Breast epithelium (tissue), 4 donors: ENCODE measurements around the gene AHCYL1. TPM values are rescaled to one million over a fixed set of nuclear protein-coding genes. Genes with fewer than 3 reads are reported as not detected.

Experiments used
- DNase-seq, 2 donors: peaks; one replicate each; pipeline ENCODE4 v3.0.0-alpha.2; 2019; ENCODE audit warnings: low spot score in 2 of 2
- H3K27ac ChIP-seq, 2 donors: fragments of 200-600 bp; sonication (generic) in 1 of 2; one replicate each; pipeline ENCODE4 v1.5.1; 2016 to 2019; ENCODE audit warnings: mild to moderate bottlenecking in 1 of 2
- H3K27me3 ChIP-seq, 2 donors: fragments of 200-600 bp; sonication (generic) in 1 of 2; one replicate each; pipeline versions ENCODE4 v1.5.1 to v1.6.0; 2017 to 2019; ENCODE audit warnings: control low read depth in 1 of 2, mild to moderate bottlenecking in 1 of 2
- H3K36me3 ChIP-seq: fragments of 200-600 bp; one replicate; pipeline ENCODE4 v1.5.1; 2019
- H3K4me1 ChIP-seq, 2 donors: fragments of 200-600 bp; sonication (generic); one replicate each; pipeline ENCODE4 v1.5.1; 2016 to 2019; ENCODE audit warnings: control low read depth in 1 of 2
- H3K4me3 ChIP-seq, 3 donors: fragments of 200-600 bp; sonication (generic); 1 replicate in 2 of 3; 2 replicates in 1 of 3; pipeline ENCODE4 v1.5.1; 2016 to 2019; ENCODE audit warnings: mild to moderate bottlenecking in 3 of 3, moderate library complexity in 2 of 3
- H3K9me3 ChIP-seq, 2 donors: fragments of 200-600 bp; sonication (generic) in 1 of 2; one replicate each; pipeline ENCODE4 v1.5.1; 2016 to 2019; ENCODE audit warnings: control low read depth in 1 of 2
- POLR2A ChIP-seq: fragments of 450-650 bp; IDR thresholded peaks from one replicate; pipeline ENCODE4 v1.6.1; 2016; ENCODE audit warnings: antibody characterized with exemption, mild to moderate bottlenecking, moderate library complexity
- POLR2AphosphoS5 ChIP-seq, 3 donors: sonication (generic); formaldehyde crosslinking; IDR thresholded peaks; one replicate each; pipeline ENCODE4 v1.6.1; 2017; ENCODE audit warnings: antibody characterized with exemption in 3 of 3
- intact Hi-C: fragments of 100-400 bp; cut with DNase I; formaldehyde crosslinking; loops from one replicate; pipeline ENCODE4 v1.15.1; 2023; ENCODE audit warnings: low total_unique reads
- total RNA-seq, 3 donors: library from RNA; depleted of rRNA; stranded (reverse); fragments of >200 nt; gene quantifications; one replicate each; pipeline ENCODE4 v1.1.0, GENCODE V29; 2016
- TF ChIP-seq, protein P1 (sequence below), 3 donors: fragments of 450-650 bp; IDR thresholded peaks; one replicate each; pipeline ENCODE4 v1.5.1; 2016 to 2017; ENCODE audit warnings: antibody characterized with exemption in 3 of 3, mild to moderate bottlenecking in 3 of 3, moderate library complexity in 3 of 3

AHCYL1 gene
- total RNA-seq, 3 donors from 2014 or later = 67.7 to 75.1 (median 73.8) TPM

- Histone ChIP-seq H3K4me1 (peaks cover 0 to 15% of the 10 kb centered on the region in 2 donors), H3K9me3 (no peaks in the 10 kb centered on the region), H3K4me3 (no peak overlapping the region), H3K36me3 (peaks cover 11% of the 10 kb centered on the region), H3K27me3 (no peaks in the 10 kb centered on the region), H3K27ac (no peak overlapping the region)
- intact Hi-C loops = no loop called here
- no peak for TF ChIP-seq POLR2AphosphoS5 (IDR thresholded peaks at IDR 0.05)
- TF ChIP-seq, protein P1, sequence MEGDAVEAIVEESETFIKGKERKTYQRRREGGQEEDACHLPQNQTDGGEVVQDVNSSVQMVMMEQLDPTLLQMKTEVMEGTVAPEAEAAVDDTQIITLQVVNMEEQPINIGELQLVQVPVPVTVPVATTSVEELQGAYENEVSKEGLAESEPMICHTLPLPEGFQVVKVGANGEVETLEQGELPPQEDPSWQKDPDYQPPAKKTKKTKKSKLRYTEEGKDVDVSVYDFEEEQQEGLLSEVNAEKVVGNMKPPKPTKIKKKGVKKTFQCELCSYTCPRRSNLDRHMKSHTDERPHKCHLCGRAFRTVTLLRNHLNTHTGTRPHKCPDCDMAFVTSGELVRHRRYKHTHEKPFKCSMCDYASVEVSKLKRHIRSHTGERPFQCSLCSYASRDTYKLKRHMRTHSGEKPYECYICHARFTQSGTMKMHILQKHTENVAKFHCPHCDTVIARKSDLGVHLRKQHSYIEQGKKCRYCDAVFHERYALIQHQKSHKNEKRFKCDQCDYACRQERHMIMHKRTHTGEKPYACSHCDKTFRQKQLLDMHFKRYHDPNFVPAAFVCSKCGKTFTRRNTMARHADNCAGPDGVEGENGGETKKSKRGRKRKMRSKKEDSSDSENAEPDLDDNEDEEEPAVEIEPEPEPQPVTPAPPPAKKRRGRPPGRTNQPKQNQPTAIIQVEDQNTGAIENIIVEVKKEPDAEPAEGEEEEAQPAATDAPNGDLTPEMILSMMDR (IDR thresholded peaks at IDR 0.05) = no peak
- TF ChIP-seq POLR2A = no peak
- DNase-seq = no peak
Observed at GRCh38 chr1:110007046-110007830, 22.7 kb downstream of the AHCYL1 start.

DNA sequence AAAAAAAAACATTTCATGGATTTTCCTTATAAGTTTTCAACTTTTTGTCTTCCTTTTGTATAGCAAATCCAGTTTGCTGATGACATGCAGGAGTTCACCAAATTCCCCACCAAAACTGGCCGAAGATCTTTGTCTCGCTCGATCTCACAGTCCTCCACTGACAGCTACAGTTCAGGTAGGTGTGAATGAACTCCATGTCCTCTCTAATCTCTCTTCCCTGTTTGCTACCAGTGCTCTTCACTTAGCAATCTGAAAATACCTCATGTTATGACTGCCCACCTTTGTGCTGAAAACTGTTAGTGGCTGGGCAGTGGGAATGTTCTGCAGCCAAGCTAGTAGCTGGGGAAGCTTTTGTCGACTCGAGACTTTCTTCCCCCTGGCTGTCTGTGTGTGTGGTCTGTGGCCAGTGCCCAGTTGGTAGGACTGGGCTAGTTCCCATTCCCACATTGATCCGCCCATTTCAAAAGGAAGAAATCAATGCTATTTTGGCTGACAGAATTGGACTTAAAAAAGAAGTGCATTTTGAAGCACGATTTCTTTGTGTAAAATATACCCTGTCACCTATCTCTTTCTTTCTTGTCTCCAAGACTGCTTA lies 24.5 kb downstream of the AHCYL1 start:
- H3K4me3 ChIP-seq = no peak overlapping the region
- no peaks in the 10 kb centered on the region for H3K9me3 ChIP-seq
- no peaks in the 10 kb centered on the region for H3K27me3 ChIP-seq
- peaks cover 11% of the 10 kb centered on the region for H3K36me3 ChIP-seq
- no peak for TF ChIP-seq POLR2A
- no peak for TF ChIP-seq POLR2AphosphoS5 (IDR thresholded peaks at IDR 0.05)
- TF ChIP-seq, protein P1 (IDR thresholded peaks at IDR 0.05) = no peak
- intact Hi-C loops = loop anchor here (2.0 kb wide), 1 partner anchor 50 kb away; no protein-coding TSS in a partner anchor
- DNase-seq = no peak
- no peak overlapping the region for H3K27ac ChIP-seq
- H3K4me1 ChIP-seq = peaks cover 0 to 7% of the 10 kb centered on the region in 2 donors

DNA sequence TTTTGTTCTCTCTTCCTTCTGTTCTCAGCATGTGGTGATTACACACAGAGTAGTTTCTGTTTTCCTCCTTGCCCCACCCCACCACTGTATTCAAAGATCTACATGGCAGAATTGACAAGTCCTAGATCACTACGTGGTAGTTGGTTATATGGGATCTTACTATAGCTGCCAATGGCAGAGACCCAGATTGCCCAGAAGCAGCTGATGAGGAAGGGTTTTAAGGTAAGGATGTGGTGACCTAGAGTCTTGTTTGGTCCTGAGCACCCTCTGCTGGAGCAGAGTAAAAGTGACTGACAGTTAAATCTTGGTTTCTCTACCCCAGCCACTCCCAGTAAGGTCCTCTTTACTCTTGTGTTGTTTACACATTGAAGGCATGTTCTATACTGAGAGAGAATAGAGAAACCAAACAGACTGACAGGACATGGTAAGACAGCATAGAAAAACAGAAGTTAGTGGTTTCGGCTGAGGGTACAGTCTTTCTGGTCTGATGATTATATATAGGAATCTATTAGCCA lies 27.0 kb downstream of the AHCYL1 start:
- Histone ChIP-seq H3K4me1 (no peaks in the 10 kb centered on the region), H3K27ac (no peak overlapping the region), H3K4me3 (no peak overlapping the region), H3K27me3 (no peaks in the 10 kb centered on the region), H3K9me3 (no peaks in the 10 kb centered on the region), H3K36me3 (peaks cover 16% of the 10 kb centered on the region)
- intact Hi-C loops = no loop called here
- TF ChIP-seq POLR2AphosphoS5 (IDR thresholded peaks at IDR 0.05) (no peak), POLR2A (no peak)
- TF ChIP-seq, protein P1 (IDR thresholded peaks at IDR 0.05) = peak in 2 of 3 donors; percentile 32 to 51
- DNase-seq = no peak

DNA sequence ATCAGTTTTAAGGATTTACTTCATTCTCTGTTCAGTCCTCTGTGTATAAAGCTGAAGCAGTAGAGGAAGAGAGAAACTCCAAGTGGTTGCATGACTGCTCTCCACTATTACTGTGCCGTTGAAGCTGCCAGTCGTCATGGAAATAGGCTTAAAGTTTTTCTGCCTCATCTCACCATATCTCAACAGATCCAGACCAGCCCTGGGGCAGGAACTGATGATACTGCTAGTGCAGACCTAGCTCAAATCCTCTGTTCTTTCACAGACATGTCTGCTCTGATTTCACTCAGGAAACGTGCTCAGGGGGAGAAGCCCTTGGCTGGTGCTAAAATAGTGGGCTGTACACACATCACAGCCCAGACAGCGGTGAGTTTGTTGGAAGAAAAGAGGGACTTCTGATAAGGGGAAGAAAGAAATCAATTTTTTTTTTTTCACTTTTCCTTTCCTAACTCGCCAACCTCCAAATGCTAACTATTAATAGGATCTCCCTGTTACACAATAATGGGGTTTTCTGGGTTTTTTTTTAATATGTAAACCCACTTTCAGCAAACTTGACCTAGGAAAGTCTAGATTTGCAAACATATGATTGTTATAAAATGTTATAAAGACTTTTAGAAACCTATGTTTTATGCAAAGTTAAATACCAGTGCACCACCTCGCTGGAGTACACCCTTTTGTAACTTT lies 27.7 kb downstream of the AHCYL1 start:
- H3K27me3 ChIP-seq = no peaks in the 10 kb centered on the region
- TF ChIP-seq POLR2AphosphoS5 (IDR thresholded peaks at IDR 0.05) (no peak), POLR2A (no peak)
- TF ChIP-seq, protein P1 (IDR thresholded peaks at IDR 0.05) = no peak
- H3K27ac ChIP-seq = no peak overlapping the region
- no peak for DNase-seq
- H3K9me3 ChIP-seq = no peaks in the 10 kb centered on the region
- intact Hi-C loops = no loop called here
- no peaks in the 10 kb centered on the region for H3K4me1 ChIP-seq
- H3K36me3 ChIP-seq = peaks cover 20% of the 10 kb centered on the region
- H3K4me3 ChIP-seq = no peak overlapping the region
